Measurements from ENCODE around the gene CACNB4.

Gene CACNB4

GRCh38 chr2:152086231-152086630 is 12.6 kb downstream of the CACNB4 start:
- DNase-seq, result no peak

- DNase-seq, result no peak
Measured at GRCh38 chr2:152084076-152084475, 14.8 kb downstream of the CACNB4 start.

GRCh38 chr2:152083202-152083875 is 15.5 kb downstream of the CACNB4 start:
- DNase-seq, result no peak

- no peak for DNase-seq
Measured at GRCh38 chr2:152078662-152079061, 20.2 kb downstream of the CACNB4 start.

GRCh38 chr2:152078023-152078422 is 20.8 kb downstream of the CACNB4 start:
- DNase-seq, result no peak

- DNase-seq, result no peak
Measured at GRCh38 chr2:152075461-152076050, 23.3 kb downstream of the CACNB4 start.

GRCh38 chr2:152072011-152072410 is 26.8 kb downstream of the CACNB4 start:
- no peak for DNase-seq

- no peak for DNase-seq
Measured at GRCh38 chr2:152071518-152071917, 27.3 kb downstream of the CACNB4 start.

GRCh38 chr2:152071092-152071491 is 27.8 kb downstream of the CACNB4 start:
- no peak for DNase-seq

- DNase-seq, result no peak
Measured at GRCh38 chr2:152068226-152068625, 30.6 kb downstream of the CACNB4 start.

GRCh38 chr2:152067823-152068222 is 31.0 kb downstream of the CACNB4 start:
- no peak for DNase-seq

- DNase-seq, result no peak
Measured at GRCh38 chr2:152065945-152066344, 32.9 kb downstream of the CACNB4 start.

GRCh38 chr2:152064001-152064400 is 34.8 kb downstream of the CACNB4 start:
- DNase-seq, result no peak

GRCh38 chr2:152063325-152063924 is 35.4 kb downstream of the CACNB4 start:
- no peak for DNase-seq

GRCh38 chr2:152062125-152063091 is 36.4 kb downstream of the CACNB4 start:
- no peak for DNase-seq

- DNase-seq, result no peak
Measured at GRCh38 chr2:152061383-152061782, 37.5 kb downstream of the CACNB4 start.

GRCh38 chr2:152058655-152059054 is 40.2 kb downstream of the CACNB4 start:
- no peak for DNase-seq

GRCh38 chr2:152056418-152056817 is 42.4 kb downstream of the CACNB4 start:
- DNase-seq, result no peak

- no peak for DNase-seq
Measured at GRCh38 chr2:152055366-152056108, 43.3 kb downstream of the CACNB4 start.

- DNase-seq, result no peak
Measured at GRCh38 chr2:152054593-152054992, 44.3 kb downstream of the CACNB4 start.

GRCh38 chr2:152051436-152051835 is 47.4 kb downstream of the CACNB4 start:
- DNase-seq, result no peak

GRCh38 chr2:152050915-152051314 is 47.9 kb downstream of the CACNB4 start:
- no peak for DNase-seq

- DNase-seq, result no peak
Measured at GRCh38 chr2:152050341-152050740, 48.5 kb downstream of the CACNB4 start.
